H9 (cell line): ENCODE measurements around the gene ZFAND3. TPM values are rescaled to one million over a fixed set of nuclear protein-coding genes. Genes with fewer than 3 reads are reported as not detected.

Experiments
- DNase-seq: peaks from one replicate; pipeline ENCODE4 v3.0.0-alpha.2; 2017
- H2AFZ ChIP-seq: one replicate; pipeline ENCODE4 v1.6.1; 2013; ENCODE audit warnings: mild to moderate bottlenecking, low read length, control low read depth, moderate library complexity
- H2AK5ac ChIP-seq: 2 replicates; pipeline ENCODE4 v1.6.1; 2013; ENCODE audit warnings: low read length, control low read depth, mixed read lengths; ENCODE audit not compliant: insufficient read length
- H2BK120ac ChIP-seq: one replicate; pipeline ENCODE4 v1.6.1; 2013; ENCODE audit warnings: low read depth, mild to moderate bottlenecking, low read length, control low read depth, inconsistent platforms; ENCODE audit not compliant: poor library complexity, severe bottlenecking
- H2BK12ac ChIP-seq: 2 replicates; pipeline ENCODE4 v1.6.1; 2013; ENCODE audit warnings: low read length, control low read depth, mixed read lengths, low read depth; ENCODE audit not compliant: insufficient read length
- H2BK15ac ChIP-seq: 2 replicates; pipeline ENCODE4 v1.6.1; 2013; ENCODE audit warnings: low read depth, low read length, control low read depth
- H2BK20ac ChIP-seq: one replicate; pipeline ENCODE4 v1.6.1; 2013; ENCODE audit warnings: low read depth, mild to moderate bottlenecking, low read length, control low read depth, inconsistent platforms; ENCODE audit not compliant: poor library complexity, severe bottlenecking
- H2BK5ac ChIP-seq: 2 replicates; pipeline ENCODE4 v1.6.1; 2013; ENCODE audit warnings: low read length, control low read depth, mixed read lengths; ENCODE audit not compliant: insufficient read length
- H3K14ac ChIP-seq: 2 replicates; pipeline ENCODE4 v1.6.1; 2013; ENCODE audit warnings: low read length, control low read depth; ENCODE audit not compliant: insufficient read depth
- H3K18ac ChIP-seq: 2 replicates; pipeline ENCODE4 v1.6.1; 2013; ENCODE audit warnings: low read depth, mild to moderate bottlenecking, mixed read lengths, low read length, control low read depth; ENCODE audit not compliant: insufficient read length
- H3K23ac ChIP-seq: 2 replicates; pipeline ENCODE4 v1.6.1; 2013; ENCODE audit warnings: low read length, control low read depth, mixed read lengths, low read depth; ENCODE audit not compliant: insufficient read length
- H3K23me2 ChIP-seq: 2 replicates; pipeline ENCODE4 v1.6.1; 2013; ENCODE audit warnings: low read depth, mild to moderate bottlenecking, mixed read lengths, low read length, control low read depth; ENCODE audit not compliant: insufficient read length, poor library complexity, severe bottlenecking
- H3K27ac ChIP-seq: 2 replicates; pipeline ENCODE4 v1.5.1; 2013; ENCODE audit warnings: low read length, control low read depth, mixed read lengths, low read depth; ENCODE audit not compliant: insufficient read length
- H3K27me3 ChIP-seq: 2 replicates; pipeline ENCODE4 v1.6.1; 2013; ENCODE audit warnings: low read length, control low read depth, inconsistent platforms; ENCODE audit not compliant: insufficient read depth
- H3K4ac ChIP-seq: 2 replicates; pipeline ENCODE4 v1.6.1; 2013; ENCODE audit warnings: low read depth, mild to moderate bottlenecking, control low read depth, inconsistent platforms, low read length, moderate library complexity
- H3K4me1 ChIP-seq: 2 replicates; pipeline ENCODE4 v1.6.1; 2013; ENCODE audit warnings: low read length, control low read depth, inconsistent platforms; ENCODE audit not compliant: insufficient read depth
- H3K4me2 ChIP-seq: 2 replicates; pipeline ENCODE4 v1.6.1; 2013; ENCODE audit warnings: low read length, control low read depth, mixed read lengths; ENCODE audit not compliant: insufficient read length, insufficient read depth
- H3K56ac ChIP-seq: 2 replicates; pipeline ENCODE4 v1.6.1; 2013; ENCODE audit warnings: low read depth, mild to moderate bottlenecking, mixed read lengths, low read length, control low read depth; ENCODE audit not compliant: insufficient read length
- H3K79me1 ChIP-seq: 2 replicates; pipeline ENCODE4 v1.6.1; 2013; ENCODE audit warnings: low read depth, mild to moderate bottlenecking, moderate library complexity, low read length, control low read depth, inconsistent platforms; ENCODE audit not compliant: insufficient read depth, poor library complexity, severe bottlenecking
- H3K79me2 ChIP-seq: 2 replicates; pipeline ENCODE4 v1.6.1; 2013; ENCODE audit warnings: low read length, control low read depth, inconsistent platforms; ENCODE audit not compliant: insufficient read depth
- H3K9ac ChIP-seq: 2 replicates; pipeline ENCODE4 v1.6.1; 2013; ENCODE audit warnings: low read length, control low read depth, mixed read lengths; ENCODE audit not compliant: insufficient read length; ENCODE audit errors: extremely low read depth
- H3K9me3 ChIP-seq: one replicate; pipeline ENCODE4 v1.6.1; 2013; ENCODE audit warnings: low read depth, low read length, inconsistent platforms; ENCODE audit not compliant: control insufficient read depth
- H3T11ph ChIP-seq: one replicate; pipeline ENCODE4 v1.6.1; 2013; ENCODE audit warnings: mild to moderate bottlenecking, low read length, control low read depth, inconsistent platforms
- H4K20me1 ChIP-seq: one replicate; pipeline ENCODE4 v1.6.1; 2013; ENCODE audit not compliant: control insufficient read depth, insufficient read length, insufficient read depth
- H4K5ac ChIP-seq: 2 replicates; pipeline ENCODE4 v1.6.1; 2013; ENCODE audit warnings: low read depth, mild to moderate bottlenecking, mixed read lengths, low read length, control low read depth; ENCODE audit not compliant: insufficient read length
- H4K8ac ChIP-seq: replicated peaks from 2 replicates; pipeline ENCODE4 v1.6.1; 2013; ENCODE audit warnings: low read length, control low read depth, mixed read lengths, low read depth; ENCODE audit not compliant: insufficient read length
- H4K91ac ChIP-seq: 2 replicates; pipeline ENCODE4 v1.6.1; 2013; ENCODE audit warnings: low read depth, mild to moderate bottlenecking, moderate library complexity, mixed read lengths, low read length, control low read depth; ENCODE audit not compliant: insufficient read length
- H3K27ac Mint-ChIP-seq, 3 experiments: 2 replicates in 2 of 3; 3 replicates in 1 of 3; pipeline ENCODE4 v1.8.0; 2020 to 2021; ENCODE audit warnings: mixed read lengths in 3 of 3, mild to moderate bottlenecking in 1 of 3, moderate library complexity in 1 of 3
- H3K27me3 Mint-ChIP-seq: 2 replicates; pipeline ENCODE4 v1.8.0; 2021; ENCODE audit warnings: low read depth, mild to moderate bottlenecking, moderate library complexity, mixed read lengths
- H3K36me3 Mint-ChIP-seq, 3 experiments: 2 replicates in 2 of 3; 3 replicates in 1 of 3; pipeline ENCODE4 v1.8.0; 2020 to 2021; ENCODE audit warnings: low read depth in 3 of 3, mixed read lengths in 3 of 3; ENCODE audit not compliant: insufficient read depth in 1 of 3
- H3K4me1 Mint-ChIP-seq, 2 experiments: 2 replicates each; pipeline ENCODE4 v1.8.0; 2020; ENCODE audit warnings: mixed read lengths in 2 of 2
- H3K4me3 Mint-ChIP-seq, 2 experiments: 2 replicates in 1 of 2; 3 replicates in 1 of 2; pipeline ENCODE4 v1.8.0; 2020 to 2021; ENCODE audit warnings: mild to moderate bottlenecking in 2 of 2, mixed read lengths in 2 of 2, moderate library complexity in 1 of 2
- H3K9me3 Mint-ChIP-seq, 2 experiments: 2 replicates in 1 of 2; 3 replicates in 1 of 2; pipeline ENCODE4 v1.8.0; 2020; ENCODE audit warnings: mild to moderate bottlenecking in 2 of 2, mixed read lengths in 2 of 2, moderate library complexity in 1 of 2
- CTCF ChIP-seq: fragments of 200-600 bp; sonication (generic); conservative IDR thresholded peaks from 3 replicates; pipeline ENCODE4 v1.8.0; 2021; ENCODE audit warnings: antibody characterized with exemption, mild to moderate bottlenecking
- WGBS: extraction: QIAGEN DNeasy Blood & Tissue Kit; methylation state at CpG from one replicate; pipeline ENCODE4 v1.1.7; 2013; ENCODE audit warnings: missing lambda C conversion rate, low lambda C conversion rate, mixed read lengths; ENCODE audit not compliant: insufficient read length; ENCODE audit errors: extremely low coverage; 5-methylcytosine and 5-hydroxymethylcytosine counted together
- total RNA-seq: library from RNA; stranded (reverse); gene quantifications from 2 replicates; pipeline ENCODE4 v1.2.1, GENCODE V29; 2021

ZFAND3 gene
- total RNA-seq, 1 experiment from 2014 or later = 57.7 TPM

GRCh38 chr6:38062066-38062465, 242.5 kb downstream of the ZFAND3 start:
- H2BK120ac ChIP-seq = no peak overlapping the region
- no peak for TF ChIP-seq CTCF
- no peak overlapping the region for H3K4me2 ChIP-seq
- H3K4me1 ChIP-seq = no peaks in the 10 kb centered on the region
- Mint-ChIP-seq H3K4me3 (no peak overlapping the region), H3K36me3 (peaks cover 3 to 25% (median 14%) of the 10 kb centered on the region in 3 experiments; a peak in 6 of 7 replicates), H3K27ac (no peak overlapping the region), H3K27me3 (no peaks in the 10 kb centered on the region), H3K9me3 (no peaks in the 10 kb centered on the region), H3K4me1 (peaks cover 5 to 8% of the 10 kb centered on the region in 2 experiments; a peak in 3 of 4 replicates)
- no peaks in the 10 kb centered on the region for H4K20me1 ChIP-seq
- no peak overlapping the region for H3K18ac ChIP-seq
- H2BK15ac ChIP-seq = no peak overlapping the region
- H2BK5ac ChIP-seq = no peak overlapping the region
- H3K27ac ChIP-seq = no peak overlapping the region
- no peak overlapping the region for H2BK12ac ChIP-seq
- DNase-seq = no peak
- no peak overlapping the region for H3K14ac ChIP-seq
- H3K56ac ChIP-seq = no peak overlapping the region
- no peaks in the 10 kb centered on the region for H3K79me2 ChIP-seq
- H4K91ac ChIP-seq = no peak overlapping the region
- no peaks in the 10 kb centered on the region for H3K9me3 ChIP-seq
- H3K79me1 ChIP-seq = no peaks in the 10 kb centered on the region
- H3K27me3 ChIP-seq = no peaks in the 10 kb centered on the region
- no peak overlapping the region for H3K23ac ChIP-seq
- H4K5ac ChIP-seq = no peak overlapping the region
- no peak overlapping the region for H2AFZ ChIP-seq
- no peak overlapping the region for H2AK5ac ChIP-seq
- H3T11ph ChIP-seq = no peak overlapping the region
- H2BK20ac ChIP-seq = no peak overlapping the region
- WGBS = no CpG with 5 or more reads among the region's 3 CpGs
- no peak overlapping the region for H3K9ac ChIP-seq
- H3K4ac ChIP-seq = no peak overlapping the region
- no peaks in the 10 kb centered on the region for H3K23me2 ChIP-seq
- no peak overlapping the region for H4K8ac ChIP-seq
